Measurements from ENCODE around the gene CYB5B.
"Not testable (repeated sequence)": the region's sequence is repeated elsewhere in the genome, so short reads cannot be mapped to it uniquely, and the experiment has no call there.

CYB5B gene

DNA sequence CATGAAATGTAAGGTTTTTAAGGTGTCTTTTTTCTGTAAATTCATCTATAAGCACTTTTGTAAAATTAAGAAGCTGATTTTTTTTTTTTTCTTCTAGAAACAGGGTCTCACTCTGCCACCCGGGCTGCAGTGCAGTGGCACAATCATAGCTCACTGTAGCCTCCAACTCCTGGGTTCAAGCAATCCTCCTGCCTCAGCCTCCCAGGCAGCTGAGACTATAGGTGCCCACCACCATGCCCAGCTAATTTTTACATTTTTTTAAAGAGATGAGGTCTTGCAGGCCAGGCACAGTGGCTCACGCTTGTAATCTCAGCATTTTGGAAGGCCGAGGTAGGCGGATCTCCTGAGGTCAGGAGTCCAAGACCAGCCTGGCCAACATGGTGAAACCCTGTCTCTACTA lies 4.5 kb upstream of the CYB5B start:
- Histone ChIP-seq H3K27ac (no peak overlapping the region), H3K36me3 (no peaks in the 10 kb centered on the region), H3K4me3 (no peak overlapping the region), H3K9me3 (no peaks in the 10 kb centered on the region), H3K27me3 (no peaks in the 10 kb centered on the region), H3K4me1 (peaks cover 0 to 8% (median 3%) of the 10 kb centered on the region in 4 donors)
- intact Hi-C loops (cut with DNase I; ENCODE audit: low total_unique reads): no loop called here
- TF ChIP-seq CTCF (IDR thresholded peaks at IDR 0.05): no peak
- DNase-seq: no peak

DNA sequence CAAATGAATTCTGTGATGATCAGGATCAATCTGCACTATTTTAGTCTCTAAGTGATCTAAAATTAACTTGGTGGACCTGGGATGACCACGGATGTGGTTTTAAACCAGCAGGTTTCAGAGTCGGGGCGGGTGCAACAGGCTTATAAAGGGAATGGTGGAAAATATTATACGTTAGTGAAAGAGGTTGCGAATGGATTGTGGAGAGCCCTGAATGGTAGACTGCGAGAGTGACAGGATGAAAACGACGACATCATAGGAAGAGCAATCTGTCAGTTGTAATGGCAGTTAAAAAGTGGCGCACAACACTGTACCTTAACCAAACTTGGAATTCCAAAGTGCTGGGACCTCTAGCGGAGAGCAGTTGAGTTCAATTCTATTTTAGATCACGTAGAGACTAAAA lies 1.2 kb upstream of the CYB5B start:
- H3K4me3 ChIP-seq: no peak overlapping the region
- no peak overlapping the region for H3K27ac ChIP-seq
- DNase-seq: no peak
- no peak for TF ChIP-seq CTCF (IDR thresholded peaks at IDR 0.05)
- peaks cover 0 to 9% (median 9%) of the 10 kb centered on the region in 3 donors for H3K36me3 ChIP-seq
- no peaks in the 10 kb centered on the region for H3K27me3 ChIP-seq
- intact Hi-C loops (cut with DNase I; ENCODE audit: low total_unique reads): no loop called here
- peaks cover 0 to 20% (median 7%) of the 10 kb centered on the region in 4 donors for H3K4me1 ChIP-seq
- no peaks in the 10 kb centered on the region for H3K9me3 ChIP-seq

DNA sequence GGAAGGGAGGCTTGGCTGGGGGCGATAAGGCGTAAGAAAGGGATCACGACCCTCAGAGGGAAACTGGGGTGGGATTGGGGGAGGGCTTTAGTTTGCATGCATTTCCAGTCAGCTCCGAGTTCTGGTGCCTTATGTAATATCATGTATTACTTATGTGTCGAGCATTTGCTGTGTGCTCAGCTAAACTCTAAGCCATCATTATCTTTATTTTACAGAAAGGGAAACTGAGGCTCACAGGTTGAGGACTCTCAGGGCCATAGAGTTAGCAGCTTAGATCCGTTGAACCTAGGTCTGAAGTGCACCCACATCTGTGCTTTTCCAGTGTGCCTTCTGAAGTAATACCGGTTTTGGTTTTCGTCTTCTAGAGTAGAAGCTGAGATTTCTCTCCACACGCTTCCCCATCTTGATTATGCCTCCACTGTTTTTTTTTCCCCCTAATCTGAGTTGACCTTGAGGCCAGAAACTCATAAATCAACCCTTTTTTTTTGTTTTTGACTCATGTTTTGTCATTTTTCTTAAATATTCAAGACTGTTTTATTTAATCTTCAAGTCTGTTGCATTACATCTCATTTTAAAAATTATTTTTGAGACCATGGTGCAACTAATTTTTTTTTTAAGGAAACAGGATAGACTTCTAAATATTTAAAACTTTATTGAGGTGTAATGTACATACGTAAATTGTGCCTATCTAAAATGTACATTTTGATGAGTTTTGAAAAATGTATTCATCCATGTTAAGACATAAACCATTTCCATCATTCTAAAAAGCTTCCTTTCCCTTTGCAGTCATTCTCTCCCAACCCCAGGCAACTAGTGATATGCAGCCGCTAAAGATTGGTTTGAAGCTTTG lies 741 bp downstream of the CYB5B start:
- TF ChIP-seq CTCF (IDR thresholded peaks at IDR 0.05): no peak
- H3K27me3 ChIP-seq: no peaks in the 10 kb centered on the region
- H3K27ac ChIP-seq: peak overlapping the region; percentile 65 to 78
- H3K4me1 ChIP-seq: peaks cover 0 to 20% (median 7%) of the 10 kb centered on the region in 4 donors
- intact Hi-C loops (cut with DNase I; ENCODE audit: low total_unique reads): no loop called here
- H3K4me3 ChIP-seq: peak overlapping the region; percentile 57 to 80
- no peak for DNase-seq
- H3K9me3 ChIP-seq: no peaks in the 10 kb centered on the region
- peaks cover 13 to 23% (median 19%) of the 10 kb centered on the region in 3 donors for H3K36me3 ChIP-seq

DNA sequence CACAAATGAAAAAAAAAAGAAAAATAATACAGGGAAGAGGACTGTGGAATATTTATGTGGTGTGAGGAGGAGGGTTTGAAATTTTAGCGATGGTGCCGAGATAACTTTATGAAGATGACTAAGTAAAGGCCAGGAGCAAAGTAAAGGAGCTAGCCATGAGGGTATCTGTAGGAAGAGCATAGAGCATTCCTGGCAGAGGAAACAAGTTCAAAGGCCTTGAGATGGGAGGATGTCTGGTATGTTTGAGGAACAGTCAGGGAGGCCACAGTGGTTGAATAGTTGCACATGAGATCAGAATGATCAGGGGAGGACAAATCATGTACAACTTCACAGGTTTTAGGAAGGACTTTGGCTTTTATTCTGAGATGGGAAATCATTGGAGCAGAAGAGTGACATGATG lies 4.2 kb downstream of the CYB5B start:
- H3K4me3 ChIP-seq: no peak overlapping the region
- no peak for DNase-seq
- TF ChIP-seq CTCF (IDR thresholded peaks at IDR 0.05): no peak
- no peaks in the 10 kb centered on the region for H3K27me3 ChIP-seq
- H3K27ac ChIP-seq: no peak overlapping the region
- peaks cover 29 to 57% (median 38%) of the 10 kb centered on the region in 3 donors for H3K36me3 ChIP-seq
- H3K4me1 ChIP-seq: peaks cover 0 to 18% (median 6%) of the 10 kb centered on the region in 4 donors
- intact Hi-C loops (cut with DNase I; ENCODE audit: low total_unique reads): no loop called here
- no peaks in the 10 kb centered on the region for H3K9me3 ChIP-seq

- H3K27me3 ChIP-seq; DNase-seq; H3K27ac ChIP-seq; intact Hi-C loops (cut with DNase I; ENCODE audit: low total_unique reads); H3K4me3 ChIP-seq; H3K9me3 ChIP-seq: not testable (repeated sequence)
- Histone ChIP-seq H3K36me3 (peaks cover 29 to 57% (median 38%) of the 10 kb centered on the region in 3 donors), H3K4me1 (peaks cover 0 to 13% (median 5%) of the 10 kb centered on the region in 4 donors)
These were observed 4.7 kb downstream of the CYB5B start for GRCh38 chr16:69429058-69429640.

DNA sequence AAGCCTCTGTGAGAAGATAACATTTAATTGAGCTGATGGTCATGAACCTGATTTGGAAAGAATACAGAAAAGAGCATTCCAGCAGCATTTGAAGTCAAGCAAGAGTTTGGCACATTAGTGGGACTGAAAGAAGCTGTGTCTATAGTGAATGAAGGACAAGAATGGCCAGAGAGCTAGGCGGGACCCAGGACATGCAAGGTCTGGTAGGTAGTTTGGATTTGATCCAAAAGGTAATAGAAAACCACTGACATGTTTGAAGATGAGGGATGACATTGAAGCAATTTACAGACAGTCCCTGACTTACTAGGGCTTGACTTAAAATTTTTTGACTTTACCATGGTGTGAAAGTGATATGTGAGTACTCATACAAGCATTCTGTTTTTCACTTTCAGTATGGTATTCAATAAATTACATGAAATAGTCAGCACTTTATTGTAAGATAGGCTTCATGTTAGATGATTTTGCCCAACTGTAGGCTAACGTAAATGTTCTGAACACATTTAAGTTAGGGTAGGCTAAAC lies 7.6 kb downstream of the CYB5B start:
- intact Hi-C loops (cut with DNase I; ENCODE audit: low total_unique reads): no loop called here
- DNase-seq: no peak
- no peak for TF ChIP-seq CTCF (IDR thresholded peaks at IDR 0.05)
- no peaks in the 10 kb centered on the region for H3K9me3 ChIP-seq
- H3K27me3 ChIP-seq: no peaks in the 10 kb centered on the region
- peaks cover 0 to 4% (median 0%) of the 10 kb centered on the region in 4 donors for H3K4me1 ChIP-seq
- H3K4me3 ChIP-seq: no peak overlapping the region
- no peak overlapping the region for H3K27ac ChIP-seq
- H3K36me3 ChIP-seq: peaks cover 29 to 57% (median 42%) of the 10 kb centered on the region in 3 donors
